ENCODE data around the gene DISP1. TPM values are rescaled to one million over a fixed set of nuclear protein-coding genes. Genes with fewer than 3 reads are reported as not detected.

DISP1 gene
- total RNA-seq, 1 donor from 2014 or later: 27.2 TPM

- no peak for DNase-seq (ENCODE audit: low spot score)
- Mint-ChIP-seq H3K9me3 (ENCODE audit: unreplicated experiment) (no peaks in the 10 kb centered on the region), H3K4me3 (ENCODE audit: unreplicated experiment) (no peak overlapping the region), H3K36me3 (ENCODE audit: low read depth, unreplicated experiment) (no peaks in the 10 kb centered on the region), H3K27ac (ENCODE audit: unreplicated experiment) (no peak overlapping the region), H3K27me3 (ENCODE audit: unreplicated experiment) (peaks cover 2% of the 10 kb centered on the region), H3K4me1 (ENCODE audit: unreplicated experiment) (peaks cover 8% of the 10 kb centered on the region)
- TF ChIP-seq CTCF (IDR thresholded peaks at IDR 0.05; ENCODE audit: unreplicated experiment): no peak
These were observed 27.1 kb upstream of the DISP1 start for GRCh38 chr1:222787729-222788128.

- DNase-seq (ENCODE audit: low spot score): no peak
- peaks cover 16% of the 10 kb centered on the region for H3K4me1 Mint-ChIP-seq (ENCODE audit: unreplicated experiment)
- H3K36me3 Mint-ChIP-seq (ENCODE audit: low read depth, unreplicated experiment): no peaks in the 10 kb centered on the region
- H3K27ac Mint-ChIP-seq (ENCODE audit: unreplicated experiment): no peak overlapping the region
- no peaks in the 10 kb centered on the region for H3K9me3 Mint-ChIP-seq (ENCODE audit: unreplicated experiment)
- TF ChIP-seq CTCF (IDR thresholded peaks at IDR 0.05; ENCODE audit: unreplicated experiment): no peak
- peaks cover 1% of the 10 kb centered on the region for H3K27me3 Mint-ChIP-seq (ENCODE audit: unreplicated experiment)
- H3K4me3 Mint-ChIP-seq (ENCODE audit: unreplicated experiment): no peak overlapping the region
These were observed 26.3 kb upstream of the DISP1 start for GRCh38 chr1:222788402-222789156.

- Mint-ChIP-seq H3K36me3 (ENCODE audit: low read depth, unreplicated experiment) (peaks cover 5% of the 10 kb centered on the region), H3K27me3 (ENCODE audit: unreplicated experiment) (peaks cover 2% of the 10 kb centered on the region), H3K9me3 (ENCODE audit: unreplicated experiment) (no peaks in the 10 kb centered on the region), H3K4me3 (ENCODE audit: unreplicated experiment) (no peak overlapping the region), H3K4me1 (ENCODE audit: unreplicated experiment) (peaks cover 21% of the 10 kb centered on the region), H3K27ac (ENCODE audit: unreplicated experiment) (no peak overlapping the region)
- no peak for DNase-seq (ENCODE audit: low spot score)
- no peak for TF ChIP-seq CTCF (IDR thresholded peaks at IDR 0.05; ENCODE audit: unreplicated experiment)
These were observed 24.7 kb upstream of the DISP1 start for GRCh38 chr1:222790115-222790514.

- Mint-ChIP-seq H3K27me3 (ENCODE audit: unreplicated experiment) (peaks cover 2% of the 10 kb centered on the region), H3K27ac (ENCODE audit: unreplicated experiment) (no peak overlapping the region), H3K36me3 (ENCODE audit: low read depth, unreplicated experiment) (peaks cover 5% of the 10 kb centered on the region), H3K4me3 (ENCODE audit: unreplicated experiment) (no peak overlapping the region), H3K4me1 (ENCODE audit: unreplicated experiment) (peaks cover 21% of the 10 kb centered on the region), H3K9me3 (ENCODE audit: unreplicated experiment) (no peaks in the 10 kb centered on the region)
- TF ChIP-seq CTCF (IDR thresholded peaks at IDR 0.05; ENCODE audit: unreplicated experiment): no peak
- DNase-seq (ENCODE audit: low spot score): no peak
These were observed 24.3 kb upstream of the DISP1 start for GRCh38 chr1:222790520-222790919.

GRCh38 chr1:222791006-222791710, 23.7 kb upstream of the DISP1 start:
- peaks cover 5% of the 10 kb centered on the region for H3K36me3 Mint-ChIP-seq (ENCODE audit: low read depth, unreplicated experiment)
- H3K27ac Mint-ChIP-seq (ENCODE audit: unreplicated experiment): no peak overlapping the region
- H3K9me3 Mint-ChIP-seq (ENCODE audit: unreplicated experiment): no peaks in the 10 kb centered on the region
- H3K4me1 Mint-ChIP-seq (ENCODE audit: unreplicated experiment): peaks cover 21% of the 10 kb centered on the region
- H3K27me3 Mint-ChIP-seq (ENCODE audit: unreplicated experiment): peaks cover 2% of the 10 kb centered on the region
- TF ChIP-seq CTCF (IDR thresholded peaks at IDR 0.05; ENCODE audit: unreplicated experiment): no peak
- H3K4me3 Mint-ChIP-seq (ENCODE audit: unreplicated experiment): no peak overlapping the region
- DNase-seq (ENCODE audit: low spot score): no peak

Data from endothelial cell (in vitro differentiated cells).